Spinal cord (tissue), 10 donors: Measurements from ENCODE around the gene POLRMT. TPM values are rescaled to one million over a fixed set of nuclear protein-coding genes. Genes with fewer than 3 reads are reported as not detected.

ENCODE experiments used
- DNase-seq, 6 donors: peaks; one replicate each; pipeline versions ENCODE4 v3.0.0 to v3.0.0-alpha.2; 2013 to 2015; ENCODE audit warnings: low spot score in 6 of 6, low read depth in 4 of 6
- H3K27ac ChIP-seq: one replicate; pipeline ENCODE4 v1.5.1; 2013; ENCODE audit warnings: low read depth, low read length, control low read depth
- H3K27me3 ChIP-seq: one replicate; pipeline ENCODE4 v1.6.1; 2013; ENCODE audit warnings: low read length; ENCODE audit not compliant: control insufficient read depth, insufficient read depth
- H3K36me3 ChIP-seq: one replicate; pipeline ENCODE4 v1.6.1; 2013; ENCODE audit warnings: low read length; ENCODE audit not compliant: control insufficient read depth, insufficient read depth
- H3K4me1 ChIP-seq: one replicate; pipeline ENCODE4 v1.6.1; 2013; ENCODE audit warnings: low read length; ENCODE audit not compliant: control insufficient read depth, insufficient read depth
- H3K4me3 ChIP-seq: one replicate; pipeline ENCODE4 v1.5.1; 2013; ENCODE audit warnings: low read depth, low read length, control low read depth
- H3K9me3 ChIP-seq: one replicate; pipeline ENCODE4 v1.6.1; 2013; ENCODE audit warnings: low read length; ENCODE audit not compliant: control insufficient read depth, insufficient read depth
- WGBS: methylation state at CpG from one replicate; pipeline ENCODE4 v1.1.5; 2013; ENCODE audit warnings: missing lambda C conversion rate; ENCODE audit not compliant: insufficient coverage; 5-methylcytosine and 5-hydroxymethylcytosine counted together
- polyA plus RNA-seq, 2 donors: library from polyadenylated mRNA; unstranded; fragments of 120-200 nt; gene quantifications; one replicate each; pipeline ENCODE4 v1.2.1, GENCODE V29; 2013; ENCODE audit not compliant: insufficient read length in 2 of 2
- total RNA-seq, 2 donors: library from RNA; depleted of rRNA in 1 of 2; stranded (reverse); fragments of 120-200 nt in 1 of 2; fragments of >200 nt in 1 of 2; gene quantifications; one replicate each; pipeline versions ENCODE4 v1.2.3 to v1.2.4, GENCODE V29; 2013 to 2014
- donor health status: healthy.

Gene POLRMT
- total and polyA plus RNA-seq, 4 donors = 11.8 to 54.2 (median 46.2) TPM

GRCh38 chr19:641702-642101 is 8.4 kb upstream of the POLRMT start:
- Histone ChIP-seq H3K27ac (no peak overlapping the region), H3K4me3 (no peak overlapping the region), H3K9me3 (no peaks in the 10 kb centered on the region), H3K36me3 (peaks cover 56% of the 10 kb centered on the region), H3K27me3 (no peaks in the 10 kb centered on the region), H3K4me1 (peaks cover 16% of the 10 kb centered on the region)
- 88% methylated on average over 15 of the region's 17 CpGs for WGBS
- no peak for DNase-seq

DNA sequence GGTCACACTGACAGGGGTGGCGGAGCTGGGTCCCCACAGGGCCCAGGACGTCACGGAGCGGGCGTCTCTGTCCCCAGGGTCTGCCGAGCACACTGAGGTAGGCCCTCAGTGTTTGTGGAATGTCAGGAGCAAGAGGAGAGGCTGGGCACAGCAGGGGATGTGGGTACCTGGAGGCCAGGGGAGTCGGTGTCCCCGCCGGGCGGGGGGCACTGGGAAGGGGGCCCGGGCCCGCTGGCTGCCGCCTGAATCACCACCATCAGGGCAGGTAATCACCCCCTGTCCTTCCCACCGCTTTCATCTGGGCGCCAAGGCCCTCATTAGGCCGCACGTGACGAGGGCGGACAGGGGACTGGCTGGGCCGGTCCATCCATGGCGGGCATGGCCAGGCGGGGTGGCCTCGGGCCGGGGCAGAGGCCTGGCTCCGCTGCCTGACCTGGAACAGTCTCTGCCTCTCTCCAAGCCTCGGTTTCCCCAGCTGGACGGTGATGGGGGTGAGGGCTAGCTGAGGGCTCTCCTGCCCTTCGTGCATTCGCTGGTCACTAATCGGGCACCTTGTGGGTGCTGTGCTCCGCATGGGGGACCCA is 7.4 kb upstream of the POLRMT start:
- no peaks in the 10 kb centered on the region for H3K27me3 ChIP-seq
- no peaks in the 10 kb centered on the region for H3K9me3 ChIP-seq
- peaks cover 16% of the 10 kb centered on the region for H3K4me1 ChIP-seq
- 84% methylated on average over 24 of the region's 31 CpGs for WGBS
- no peak overlapping the region for H3K27ac ChIP-seq
- peaks cover 46% of the 10 kb centered on the region for H3K36me3 ChIP-seq
- DNase-seq = no peak
- no peak overlapping the region for H3K4me3 ChIP-seq

DNA sequence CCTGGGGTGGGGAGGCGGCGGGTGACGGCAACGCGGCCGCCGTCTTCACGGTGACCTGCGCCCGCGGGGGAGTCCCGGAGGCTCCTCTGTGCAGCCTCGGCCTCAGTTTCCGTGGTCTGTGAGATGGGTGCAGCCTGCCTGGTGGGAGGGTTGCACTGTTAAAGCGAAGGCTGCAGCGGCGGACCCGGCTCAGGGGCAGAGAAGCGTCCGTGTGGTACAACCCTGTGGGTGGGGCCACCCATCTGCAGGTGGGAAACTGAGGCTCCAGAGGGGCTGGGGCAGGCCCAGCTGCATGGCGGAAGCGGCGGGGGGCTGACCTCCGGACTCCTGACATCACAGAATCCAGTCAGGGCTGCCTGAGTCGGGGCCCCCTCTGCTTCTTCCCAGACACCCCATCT is 6.8 kb upstream of the POLRMT start:
- H3K27ac ChIP-seq = no peak overlapping the region
- no peak overlapping the region for H3K4me3 ChIP-seq
- peaks cover 16% of the 10 kb centered on the region for H3K4me1 ChIP-seq
- H3K27me3 ChIP-seq = no peaks in the 10 kb centered on the region
- 44% methylated on average over 25 of the region's 25 CpGs for WGBS
- H3K36me3 ChIP-seq = peaks cover 45% of the 10 kb centered on the region
- DNase-seq = no peak
- no peaks in the 10 kb centered on the region for H3K9me3 ChIP-seq

DNA sequence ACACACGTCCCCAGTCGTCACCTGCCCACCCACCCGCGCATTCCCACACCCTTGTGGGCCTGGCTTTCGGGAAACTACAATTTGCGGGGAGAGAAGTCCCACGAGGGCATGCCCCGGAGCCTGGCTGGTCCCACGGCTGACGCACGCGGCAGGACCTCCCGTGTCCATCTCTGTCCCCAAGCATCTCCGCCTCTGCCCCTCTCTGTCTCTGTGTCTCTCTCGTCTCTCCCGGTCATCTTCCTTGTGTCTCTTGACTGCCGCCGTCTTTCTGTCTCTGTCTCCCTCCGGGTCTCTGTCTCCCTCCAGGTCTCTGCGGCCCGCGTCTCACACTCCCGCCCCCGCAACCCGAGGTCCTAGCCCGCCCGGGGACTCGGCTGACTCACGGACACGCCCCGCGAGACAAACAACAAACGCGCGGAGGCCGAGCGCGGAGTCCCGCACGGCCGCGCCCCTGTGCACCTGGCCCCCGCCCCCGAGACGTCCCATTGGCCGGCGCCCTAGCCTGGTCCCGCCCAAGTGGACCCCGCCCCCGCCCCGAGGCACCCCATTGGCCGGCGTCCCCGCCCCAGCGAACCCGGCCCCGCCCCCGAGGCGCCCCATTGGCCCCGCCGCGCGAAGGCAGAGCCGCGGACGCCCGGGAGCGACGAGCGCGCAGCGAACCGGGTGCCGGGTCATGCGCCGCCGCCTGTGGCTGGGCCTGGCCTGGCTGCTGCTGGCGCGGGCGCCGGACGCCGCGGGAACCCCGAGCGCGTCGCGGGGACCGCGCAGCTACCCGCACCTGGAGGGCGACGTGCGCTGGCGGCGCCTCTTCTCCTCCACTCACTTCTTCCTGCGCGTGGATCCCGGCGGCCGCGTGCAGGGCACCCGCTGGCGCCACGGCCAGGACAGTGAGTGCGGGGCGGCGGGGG is 6.2 kb upstream of the POLRMT start, which contains the start of gene FGF22:
TSS of gene FGF22 (plus strand) at position 627 of the 908 bp plus-strand sequence. CDS start at position 674, 47 bp downstream.
- Histone ChIP-seq H3K4me3 (peak within 1 kb of the TSS; percentile 46), H3K27me3 (no peaks in the 10 kb centered on the region), H3K36me3 (peaks cover 39% of the 10 kb centered on the region), H3K9me3 (no peaks in the 10 kb centered on the region), H3K27ac (no peak within 1 kb of the TSS), H3K4me1 (peaks cover 20% of the 10 kb centered on the region)
- DNase-seq = peak; percentile 33 to 96 (median 80)
- WGBS = 5% methylated on average over 109 of the region's 109 CpGs

DNA sequence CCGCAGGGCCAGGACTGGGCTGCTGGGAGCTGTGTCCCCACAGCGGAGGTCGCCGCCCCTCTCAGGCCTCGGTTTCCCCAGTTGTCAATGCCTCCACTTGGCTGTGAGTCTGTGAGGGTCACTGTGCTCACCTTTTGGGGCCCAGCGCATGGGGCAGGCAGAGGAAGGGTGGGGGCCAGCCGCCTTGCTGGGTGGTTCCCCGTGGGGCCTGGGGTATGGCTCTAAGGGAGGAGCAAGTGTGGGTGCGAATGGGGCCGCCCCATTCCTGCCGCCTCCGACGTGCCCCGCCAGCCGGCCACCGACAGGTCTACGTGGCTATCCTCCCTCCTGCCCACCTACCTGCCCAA is 5.5 kb upstream of the POLRMT start:
- WGBS = 77% methylated on average over 16 of the region's 17 CpGs
- peaks cover 33% of the 10 kb centered on the region for H3K36me3 ChIP-seq
- peak overlapping the region; percentile 46 for H3K4me3 ChIP-seq
- H3K27me3 ChIP-seq = no peaks in the 10 kb centered on the region
- no peak for DNase-seq
- H3K27ac ChIP-seq = no peak overlapping the region
- H3K9me3 ChIP-seq = no peaks in the 10 kb centered on the region
- H3K4me1 ChIP-seq = peaks cover 26% of the 10 kb centered on the region

DNA sequence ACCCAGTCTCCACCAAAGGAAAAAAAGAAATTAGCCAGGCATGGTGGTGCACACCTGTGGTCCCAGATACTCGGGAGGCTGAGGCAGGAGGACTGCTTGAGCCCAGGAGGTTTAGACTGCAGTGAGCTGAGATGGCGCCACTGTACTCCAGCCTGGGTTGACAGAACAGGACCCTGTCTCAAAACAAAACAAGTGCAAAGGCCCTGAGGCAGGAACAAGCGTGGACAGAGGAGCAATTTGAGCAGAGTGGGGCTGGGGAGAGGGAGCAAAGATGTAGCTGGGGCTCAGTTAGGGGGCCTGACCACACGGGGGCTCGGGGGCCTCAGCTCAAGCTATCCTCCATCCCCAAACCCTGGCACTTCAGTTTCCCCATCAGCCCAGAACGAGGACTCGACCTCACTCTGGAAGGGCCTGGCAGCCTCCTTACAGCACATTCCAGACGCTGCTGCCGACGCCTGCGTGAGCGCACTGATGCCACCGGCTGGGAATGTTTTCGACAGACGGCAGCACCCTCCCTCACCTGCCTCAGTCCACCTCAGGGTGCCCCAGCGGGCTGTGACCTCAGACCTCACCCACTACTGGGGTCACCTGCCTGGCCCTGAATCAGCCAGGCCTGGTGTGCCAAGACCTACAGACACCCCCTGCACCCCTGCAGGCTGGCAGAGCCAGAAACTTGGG is 1.8 kb upstream of the POLRMT start:
- WGBS = 88% methylated on average over 15 of the region's 16 CpGs
- Histone ChIP-seq H3K4me3 (no peak overlapping the region), H3K4me1 (peaks cover 37% of the 10 kb centered on the region)

DNA sequence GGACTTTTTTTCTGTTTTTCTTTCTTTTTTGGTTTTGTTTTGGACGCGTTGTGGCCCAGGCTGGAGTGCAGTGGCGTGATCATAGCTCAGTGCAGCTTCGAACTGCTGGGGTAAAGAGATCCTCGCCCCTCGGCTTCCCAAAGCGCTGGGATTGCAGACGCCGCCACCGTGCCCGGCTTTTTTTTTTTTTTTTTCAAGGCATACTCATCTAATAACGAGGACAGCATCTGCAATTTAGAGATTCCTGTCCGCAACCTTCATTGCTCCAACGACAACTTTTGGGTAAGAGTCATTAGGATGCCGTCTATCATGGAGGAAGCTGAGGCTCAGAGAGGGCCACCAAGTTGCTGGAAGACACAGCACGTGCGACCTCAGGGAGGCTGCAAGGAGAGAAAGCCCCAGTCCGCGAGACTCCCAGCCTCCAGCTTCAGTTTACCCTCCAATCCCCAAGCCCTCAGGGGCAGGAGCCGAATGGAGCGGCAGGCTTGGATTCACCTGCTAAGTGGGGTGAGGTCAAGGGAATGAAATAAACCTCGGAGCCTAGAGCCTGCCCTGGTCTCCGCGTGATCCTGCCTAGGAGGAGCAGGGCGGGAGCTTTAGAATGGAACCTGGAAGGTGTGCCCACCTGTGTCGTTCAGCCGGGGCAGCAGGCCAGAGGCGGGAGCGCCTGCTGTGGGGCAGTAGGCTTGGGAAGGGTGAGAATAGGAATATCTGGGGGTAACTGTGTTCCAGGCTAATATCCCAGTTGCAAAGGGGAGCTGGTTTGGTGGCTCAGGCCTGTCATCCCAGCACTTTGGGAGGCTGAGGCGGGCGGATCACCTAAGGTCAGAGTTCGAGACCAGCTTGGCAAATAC is 676 bp upstream of the POLRMT start:
- DNase-seq = no peak
- Histone ChIP-seq H3K4me1 (peaks cover 31% of the 10 kb centered on the region), H3K9me3 (no peaks in the 10 kb centered on the region), H3K4me3 (peak overlapping the region; percentile 66), H3K27ac (no peak overlapping the region), H3K27me3 (no peaks in the 10 kb centered on the region), H3K36me3 (peaks cover 36% of the 10 kb centered on the region)
- 21% methylated on average over 25 of the region's 32 CpGs for WGBS

More for the DNA sequence above, 1.8 kb upstream of the POLRMT start:
- DNase-seq = no peak
- Histone ChIP-seq H3K36me3 (peaks cover 25% of the 10 kb centered on the region), H3K27me3 (no peaks in the 10 kb centered on the region), H3K9me3 (no peaks in the 10 kb centered on the region), H3K27ac (no peak overlapping the region)

GRCh38 chr19:632579-633067 is 714 bp downstream of the POLRMT start:
- Histone ChIP-seq H3K27me3 (no peaks in the 10 kb centered on the region), H3K4me3 (peak overlapping the region; percentile 66), H3K27ac (no peak overlapping the region), H3K36me3 (peaks cover 49% of the 10 kb centered on the region), H3K9me3 (no peaks in the 10 kb centered on the region), H3K4me1 (peaks cover 26% of the 10 kb centered on the region)
- DNase-seq = no peak
- 3% methylated on average over 35 of the region's 35 CpGs for WGBS
